H1 (cell line): ENCODE data around the gene LY6G5B. TPM values are rescaled to one million over a fixed set of nuclear protein-coding genes. Genes with fewer than 3 reads are reported as not detected.

ENCODE experiments used
- CTCF ChIA-PET: fragments of 300-600 bp; sonication (Branson Sonifier 250); formaldehyde crosslinking; loops from one replicate; lab custom pipeline; 2021; ENCODE audit not compliant: partially characterized antibody; lab: Charles Lee
- POLR2A ChIA-PET: fragments of 300-600 bp; sonication (Branson Sonifier 250); formaldehyde crosslinking; loops from one replicate; lab custom pipeline; 2021; ENCODE audit warnings: inconsistent platforms; ENCODE audit not compliant: partially characterized antibody; lab: Charles Lee
- DNase-seq, 2 experiments: peaks; one replicate each; pipeline versions ENCODE4 v3.0.0 to v3.0.0-alpha.2; 2010 to 2022; ENCODE audit warnings: low spot score in 2 of 2, low read depth in 1 of 2, mixed read lengths in 1 of 2
- FAIRE-seq: peaks from 2 replicates; lab custom pipeline; 2011; peaks lifted over from hg19 to GRCh38; lab: Jason Lieb, UNC
- H2AFZ ChIP-seq: 2 replicates; pipeline ENCODE4 v1.8.1; 2012; ENCODE audit warnings: low read length, inconsistent platforms
- H2AK5ac ChIP-seq: 2 replicates; pipeline ENCODE4 v1.6.1; 2013; ENCODE audit warnings: low read depth, low read length
- H2BK120ac ChIP-seq: replicated peaks from 2 replicates; pipeline ENCODE3; 2013; ENCODE audit warnings: low read depth, low read length, inconsistent platforms
- H2BK12ac ChIP-seq: 2 replicates; pipeline ENCODE4 v1.6.1; 2013; ENCODE audit warnings: low read depth, low read length
- H2BK15ac ChIP-seq: 2 replicates; pipeline ENCODE4 v1.6.1; 2013; ENCODE audit warnings: low read length
- H2BK20ac ChIP-seq: 2 replicates; pipeline ENCODE4 v1.6.1; 2013; ENCODE audit warnings: low read length
- H2BK5ac ChIP-seq: 2 replicates; pipeline ENCODE4 v1.6.1; 2013; ENCODE audit warnings: low read depth, low read length
- H3K14ac ChIP-seq: 2 replicates; pipeline ENCODE4 v1.6.1; 2013; ENCODE audit warnings: inconsistent platforms; ENCODE audit not compliant: insufficient read length
- H3K18ac ChIP-seq: 2 replicates; pipeline ENCODE4 v1.6.1; 2013; ENCODE audit warnings: low read length; ENCODE audit errors: extremely low read depth
- H3K23ac ChIP-seq: 2 replicates; pipeline ENCODE4 v1.6.1; 2013; ENCODE audit warnings: inconsistent platforms; ENCODE audit not compliant: insufficient read length
- H3K23me2 ChIP-seq: 2 replicates; pipeline ENCODE4 v1.6.1; 2013; ENCODE audit warnings: low read depth, low read length
- H3K27ac ChIP-seq: 2 replicates; pipeline ENCODE4 v1.6.1; 2011; ENCODE audit warnings: low read depth, low read length, inconsistent platforms
- H3K27me3 ChIP-seq, 4 experiments: replicated peaks in 1 of 4; 1 replicate in 1 of 4; 2 replicates in 3 of 4; pipeline versions ENCODE4 v1.6.1 to v1.8.1; 2011 to 2013; ENCODE audit warnings: low read length in 3 of 4, mild to moderate bottlenecking in 3 of 4, inconsistent platforms in 2 of 4, mixed read lengths in 2 of 4, moderate library complexity in 1 of 4; ENCODE audit not compliant: control insufficient read depth in 3 of 4, insufficient read depth in 3 of 4; ENCODE audit errors: extremely low read depth in 1 of 4
- H3K36me3 ChIP-seq, 4 experiments: 2 replicates each; pipeline versions ENCODE4 v1.6.1 to v1.8.1; 2011 to 2013; ENCODE audit warnings: mild to moderate bottlenecking in 4 of 4, low read length in 3 of 4, moderate library complexity in 2 of 4, control low read depth in 1 of 4, inconsistent platforms in 1 of 4; ENCODE audit not compliant: insufficient read depth in 4 of 4, control insufficient read depth in 2 of 4
- H3K4ac ChIP-seq: replicated peaks from 2 replicates; pipeline ENCODE3; 2013; ENCODE audit warnings: low read length, low read depth, mixed read lengths, inconsistent platforms; ENCODE audit not compliant: insufficient read length
- H3K4me1 ChIP-seq, 4 experiments: replicated peaks in 1 of 4; 1 replicate in 1 of 4; 2 replicates in 3 of 4; pipeline versions ENCODE4 v1.6.1 to v1.8.1; 2011 to 2013; ENCODE audit warnings: low read length in 3 of 4, inconsistent platforms in 2 of 4, mixed read lengths in 1 of 4; ENCODE audit not compliant: insufficient read depth in 4 of 4, control insufficient read depth in 3 of 4
- H3K4me2 ChIP-seq, 2 experiments: 2 replicates each; pipeline versions ENCODE4 v1.6.1 to v1.8.1; 2011 to 2013; ENCODE audit warnings: low read depth in 2 of 2, low read length in 2 of 2, control low read depth in 1 of 2, inconsistent platforms in 1 of 2, mild to moderate bottlenecking in 1 of 2; ENCODE audit not compliant: insufficient read depth in 1 of 2
- H3K4me3 ChIP-seq, 4 experiments: fragments of 200-600, 300-600 bp in 1 of 4; sonication (generic), shearing (Covaris generic), sonication (Bioruptor Twin) in 1 of 4; 2 replicates each; pipeline versions ENCODE4 v1.5.1 to v1.8.1; 2011 to 2016; ENCODE audit warnings: low read length in 4 of 4, low read depth in 3 of 4, control low read depth in 2 of 4, inconsistent platforms in 2 of 4, mild to moderate bottlenecking in 2 of 4, mixed read lengths in 1 of 4, moderate library complexity in 1 of 4; ENCODE audit not compliant: insufficient read depth in 2 of 4; ENCODE audit errors: extremely low read depth in 1 of 4
- H3K56ac ChIP-seq: replicated peaks from 2 replicates; pipeline ENCODE3; 2013; ENCODE audit warnings: low read depth, mild to moderate bottlenecking, mixed read lengths, low read length, inconsistent platforms; ENCODE audit not compliant: insufficient read length
- H3K79me1 ChIP-seq: 2 replicates; pipeline ENCODE4 v1.6.1; 2013; ENCODE audit warnings: low read depth, low read length, control low read depth
- H3K79me2 ChIP-seq, 2 experiments: 2 replicates each; pipeline versions ENCODE4 v1.6.1 to v1.8.1; 2012 to 2013; ENCODE audit warnings: low read length in 2 of 2, mild to moderate bottlenecking in 2 of 2, inconsistent platforms in 1 of 2; ENCODE audit not compliant: insufficient read depth in 2 of 2, control insufficient read depth in 1 of 2
- H3K9ac ChIP-seq, 4 experiments: replicated peaks in 1 of 4; 1 replicate in 1 of 4; 2 replicates in 3 of 4; pipeline versions ENCODE4 v1.6.1 to v1.8.1; 2011 to 2013; ENCODE audit warnings: low read depth in 3 of 4, low read length in 3 of 4, control low read depth in 2 of 4, mild to moderate bottlenecking in 2 of 4, moderate library complexity in 2 of 4, inconsistent platforms in 1 of 4; ENCODE audit errors: extremely low read depth in 1 of 4
- H3K9me3 ChIP-seq, 2 experiments: 2 replicates each; pipeline versions ENCODE4 v1.6.1 to v1.8.1; 2012 to 2013; ENCODE audit warnings: mild to moderate bottlenecking in 2 of 2, moderate library complexity in 2 of 2, control low read depth in 1 of 2, inconsistent platforms in 1 of 2, low read depth in 1 of 2, low read length in 1 of 2, mixed read lengths in 1 of 2; ENCODE audit not compliant: insufficient read depth in 2 of 2
- H4K20me1 ChIP-seq, 2 experiments: replicated peaks in 1 of 2; 2 replicates each; pipeline versions ENCODE3 to v1.8.1; 2011 to 2013; ENCODE audit warnings: inconsistent platforms in 2 of 2, low read length in 2 of 2, mild to moderate bottlenecking in 1 of 2; ENCODE audit not compliant: insufficient read depth in 2 of 2, control insufficient read depth in 1 of 2
- H4K5ac ChIP-seq: 2 replicates; pipeline ENCODE4 v1.6.1; 2013; ENCODE audit warnings: low read length, low read depth, mixed read lengths, inconsistent platforms; ENCODE audit not compliant: insufficient read length
- H4K8ac ChIP-seq: 2 replicates; pipeline ENCODE4 v1.8.0; 2013; ENCODE audit warnings: mild to moderate bottlenecking, moderate library complexity, low read length, inconsistent platforms; ENCODE audit not compliant: insufficient read depth; ENCODE audit errors: extremely low read depth
- H4K91ac ChIP-seq: replicated peaks from 2 replicates; pipeline ENCODE3; 2013; ENCODE audit warnings: low read length, mixed read lengths, inconsistent platforms; ENCODE audit not compliant: insufficient read length
- CEBPB ChIP-seq: IDR thresholded peaks from 2 replicates; pipeline ENCODE4 v1.6.1; 2012; ENCODE audit warnings: low read depth, low read length
- EP300 ChIP-seq, 2 experiments: IDR thresholded peaks; 1 replicate in 1 of 2; 2 replicates in 1 of 2; pipeline ENCODE4 v1.6.1; 2011 to 2012; ENCODE audit warnings: low read depth in 2 of 2, low read length in 2 of 2, mild to moderate bottlenecking in 2 of 2, borderline replicate concordance in 1 of 2, inconsistent platforms in 1 of 2, moderate library complexity in 1 of 2
- RNF2 ChIP-seq: fragments of 200-900, 300-1000 bp; sonication (generic); IDR thresholded peaks from 2 replicates; pipeline ENCODE4 v1.7.1; 2016; ENCODE audit warnings: borderline replicate concordance, low read depth, mild to moderate bottlenecking, antibody characterized with exemption, low read length; ENCODE audit not compliant: poor library complexity, severe bottlenecking; ENCODE audit errors: missing control alignments
- WGBS, 2 experiments: shearing (Covaris generic) in 1 of 2; methylation state at CpG; one replicate each; pipeline versions ENCODE4 v1.1.6 to v1.1.7; 2013 to 2015; ENCODE audit warnings: low lambda C conversion rate in 2 of 2, mixed read lengths in 2 of 2, inconsistent platforms in 1 of 2, low coverage in 1 of 2, missing lambda C conversion rate in 1 of 2; ENCODE audit not compliant: insufficient replicate concordance in 2 of 2, insufficient coverage in 1 of 2, insufficient read length in 1 of 2; ENCODE audit errors: extremely low coverage in 1 of 2, missing lambda C conversion rate in 1 of 2; 5-methylcytosine and 5-hydroxymethylcytosine counted together
- polyA plus RNA-seq, 7 experiments: library from polyadenylated mRNA; depleted of rRNA in 3 of 7; stranded (reverse) in 5 of 7; unstranded in 2 of 7; fragments of >200 nt in 5 of 7; fragments of 200-250 nt in 2 of 7; gene quantifications; 1 replicate in 5 of 7; 2 replicates in 1 of 7; 4 replicates in 1 of 7; pipeline versions ENCODE4 v1.2.1 to v1.2.3, GENCODE V29; 2011 to 2013; ENCODE audit warnings: missing spikeins in 2 of 7, mixed read lengths in 2 of 7
- total RNA-seq: library from RNA; stranded (reverse); fragmentation: NEBNext Ultra II Directional; extraction: Animal tissue kit (Norgen Biotek cat#: 25700); gene quantifications from 2 replicates; pipeline ENCODE4 v1.2.1, GENCODE V29; 2021

LY6G5B gene
- total and polyA plus RNA-seq, 2 of the 8 experiments (the other 6 are each of a cell fraction or from before 2014, with no cell fraction given) = 10.6 to 12.6 TPM

DNA sequence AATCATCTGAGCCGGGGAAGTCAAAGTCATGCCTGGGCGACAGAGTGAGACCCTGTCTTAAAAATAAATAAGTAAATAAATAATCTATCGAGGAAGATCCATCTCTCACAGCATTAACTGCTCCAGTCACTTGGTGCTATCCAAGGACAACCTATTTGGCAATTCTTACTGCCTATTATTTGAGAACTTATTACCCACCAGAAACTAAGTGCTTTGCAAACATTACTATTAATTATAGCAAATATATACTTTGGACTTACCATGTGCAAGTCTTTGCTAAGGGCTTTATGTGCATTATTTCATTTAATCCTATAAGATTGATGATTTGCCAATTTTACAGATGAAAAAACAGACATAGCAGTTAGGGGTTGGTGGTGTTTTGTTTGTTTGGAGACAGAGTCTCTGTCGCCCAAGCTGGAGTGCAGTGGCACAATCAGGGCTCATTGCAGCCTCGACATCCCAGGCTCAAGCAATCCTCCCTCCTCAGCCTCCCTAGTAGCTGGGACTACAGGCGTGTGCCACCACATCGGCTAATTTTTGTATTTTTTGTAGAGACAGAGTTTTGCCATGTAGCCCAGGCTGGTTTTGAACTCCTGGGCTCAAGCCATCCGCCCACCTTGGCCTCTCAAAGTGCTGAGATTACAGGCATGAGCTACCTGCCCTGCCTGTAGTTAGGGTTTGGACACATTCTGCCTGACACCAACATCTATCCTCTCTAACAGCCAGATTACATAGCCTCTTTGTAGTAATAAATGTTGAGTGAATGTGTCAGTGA is 15.0 kb upstream of the LY6G5B start:
- FAIRE-seq (no peak), DNase-seq (no peak)
- peaks cover 0 to 8% (median 2%) of the 10 kb centered on the region in 4 experiments; a peak in 4 of 7 replicates for H3K4me1 ChIP-seq
- no peak overlapping the region for H3K4me2 ChIP-seq
- H2BK15ac ChIP-seq = no peak overlapping the region
- POLR2A ChIA-PET = interaction anchor here (0.7 to 25.5 kb wide), 11 partner anchors 9 to 180 kb away, joined by 3 to 883 read pairs (median 9); partner anchors contain the start of genes AIF1, C6orf47, CSNK2B and DDX39B
- no peak overlapping the region for H3K56ac ChIP-seq
- no peak overlapping the region for H2BK5ac ChIP-seq
- H4K5ac ChIP-seq = no peak overlapping the region
- no peaks in the 10 kb centered on the region for H3K27me3 ChIP-seq
- no peak overlapping the region for H4K91ac ChIP-seq
- no peaks in the 10 kb centered on the region for H3K9me3 ChIP-seq
- no peak overlapping the region for H4K8ac ChIP-seq
- H3K4me3 ChIP-seq = no peak overlapping the region
- H3K79me1 ChIP-seq = peaks cover 9% of the 10 kb centered on the region
- no peak overlapping the region for H3K18ac ChIP-seq
- H2AFZ ChIP-seq = no peak overlapping the region
- TF ChIP-seq CEBPB = no peak
- no peak for TF ChIP-seq EP300 (IDR thresholded peaks at IDR 0.05; ENCODE audit: borderline replicate concordance in 1 of 2, low read depth in 2 of 2, low read length in 2 of 2)
- TF ChIP-seq RNF2 = no peak
- H3K23ac ChIP-seq = no peak overlapping the region
- no peak overlapping the region for H3K4ac ChIP-seq
- no peak overlapping the region for H3K27ac ChIP-seq
- no peak overlapping the region for H2AK5ac ChIP-seq
- H2BK12ac ChIP-seq = no peak overlapping the region
- H4K20me1 ChIP-seq = peaks cover 0 to 5% of the 10 kb centered on the region in 2 experiments
- no peak overlapping the region for H3K9ac ChIP-seq
- CTCF ChIA-PET = interaction anchor here (0.7 to 5.2 kb wide), 9 partner anchors 9 to 141 kb away, joined by 3 to 38 read pairs (median 4); partner anchors contain the start of genes CSNK2B, GPANK1, LY6G5C and MSH5
- 91% methylated on average over 8 of the region's 8 CpGs; no CpG with 5 or more reads in 1 of the 2 experiments for WGBS, 2 experiments
- H3K79me2 ChIP-seq = peaks cover 4 to 38% of the 10 kb centered on the region in 2 experiments; a peak in 3 of 4 replicates
- H2BK20ac ChIP-seq = no peak overlapping the region
- no peak overlapping the region for H3K14ac ChIP-seq
- peaks cover 0 to 7% (median 0%) of the 10 kb centered on the region in 4 experiments; a peak in 2 of 8 replicates for H3K36me3 ChIP-seq
- no peak overlapping the region for H2BK120ac ChIP-seq
- peaks cover 8% of the 10 kb centered on the region for H3K23me2 ChIP-seq
